Measurements from ENCODE around the gene FGF14. TPM values are rescaled to one million over a fixed set of nuclear protein-coding genes. Genes with fewer than 3 reads are reported as not detected.
A peak's percentile ranks its signal among the peaks of the same experiment; 100 is the strongest.

The FGF14 gene
- polyA plus RNA-seq, 1 donor (not counting 4 experiments of a cell fraction or from before 2014, with no cell fraction given): 0.09 TPM

- Histone ChIP-seq H3K4me1 (ENCODE audit: control insufficient read depth, extremely low read depth, insufficient read depth, low read length) (no peaks in the 10 kb centered on the region), H4K20me1 (ENCODE audit: control insufficient read depth, extremely low read depth, insufficient read depth, low read length) (no peaks in the 10 kb centered on the region), H3K9me1 (ENCODE audit: control insufficient read depth, extremely low read depth, insufficient read depth, low read length) (no peaks in the 10 kb centered on the region), H3K79me2 (ENCODE audit: control insufficient read depth, insufficient read depth, low read length) (no peaks in the 10 kb centered on the region), H3K4me3 (ENCODE audit: control insufficient read depth in 2 of 3, extremely low read depth in 1 of 3, insufficient read depth in 2 of 3, low read depth in 1 of 3, low read length in 3 of 3) (no peak overlapping the region), H3K9ac (ENCODE audit: control insufficient read depth, extremely low read depth, insufficient read depth, low read length) (no peak overlapping the region), H3K36me3 (ENCODE audit: control insufficient read depth in 2 of 2, extremely low read depth in 1 of 2, insufficient read depth in 2 of 2, low read length in 2 of 2) (no peaks in the 10 kb centered on the region), H3K27me3 (ENCODE audit: control insufficient read depth, extremely low read depth, insufficient read depth, low read length) (no peaks in the 10 kb centered on the region), H2AFZ (ENCODE audit: control insufficient read depth, low read length) (no peak overlapping the region), H3K9me3 (ENCODE audit: control insufficient read depth, low read depth, low read length) (no peaks in the 10 kb centered on the region), H3K4me2 (ENCODE audit: control insufficient read depth, extremely low read depth, insufficient read depth, low read depth, low read length) (no peak overlapping the region), H3K27ac (ENCODE audit: control insufficient read depth, insufficient read depth, low read length) (no peak overlapping the region)
- DNase-seq (ENCODE audit: low read depth, low spot score) (peak; percentile 0), FAIRE-seq (no peak)
- dilution Hi-C loops (cut with MboI; ENCODE audit: extremely low pct_ligation_motif_present, low sequenced_read_pairs): loop anchor here (25.0 kb wide), 1 partner anchor 245 kb away; no protein-coding TSS in a partner anchor
- TF ChIP-seq EZH2 (IDR thresholded peaks at IDR 0.05; ENCODE audit: low read length): no peak
- TF ChIP-seq CTCF (optimal IDR thresholded peaks at IDR 0.05 in 1 of 3, IDR thresholded peaks at IDR 0.05 in 1 of 3, conservative IDR thresholded peaks at IDR 0.05 in 1 of 3; ENCODE audit: extremely low read depth in 1 of 3, insufficient read depth in 2 of 3, low read length in 3 of 3): peak in 2 of 3 experiments; percentile 36 to 50
Measured at GRCh38 chr13:101757446-101758039, 644.3 kb downstream of the FGF14 start.

- no peak overlapping the region for H3K27ac ChIP-seq (ENCODE audit: control insufficient read depth, insufficient read depth, low read length)
- H3K79me2 ChIP-seq (ENCODE audit: control insufficient read depth, insufficient read depth, low read length): no peaks in the 10 kb centered on the region
- H4K20me1 ChIP-seq (ENCODE audit: control insufficient read depth, extremely low read depth, insufficient read depth, low read length): no peaks in the 10 kb centered on the region
- H3K9ac ChIP-seq (ENCODE audit: control insufficient read depth, extremely low read depth, insufficient read depth, low read length): no peak overlapping the region
- no peaks in the 10 kb centered on the region for H3K9me3 ChIP-seq (ENCODE audit: control insufficient read depth, low read depth, low read length)
- no peaks in the 10 kb centered on the region for H3K36me3 ChIP-seq (ENCODE audit: control insufficient read depth in 2 of 2, extremely low read depth in 1 of 2, insufficient read depth in 2 of 2, low read length in 2 of 2)
- H2AFZ ChIP-seq (ENCODE audit: control insufficient read depth, low read length): no peak overlapping the region
- no peak for DNase-seq (ENCODE audit: low read depth, low spot score)
- H3K4me2 ChIP-seq (ENCODE audit: control insufficient read depth, extremely low read depth, insufficient read depth, low read depth, low read length): no peak overlapping the region
- H3K4me1 ChIP-seq (ENCODE audit: control insufficient read depth, extremely low read depth, insufficient read depth, low read length): no peaks in the 10 kb centered on the region
- dilution Hi-C loops (cut with MboI; ENCODE audit: extremely low pct_ligation_motif_present, low sequenced_read_pairs): loop anchor here (25.0 kb wide), 1 partner anchor 243 kb away; no protein-coding TSS in a partner anchor
- TF ChIP-seq EZH2 (IDR thresholded peaks at IDR 0.05; ENCODE audit: low read length) (no peak), CTCF (optimal IDR thresholded peaks at IDR 0.05 in 1 of 3, IDR thresholded peaks at IDR 0.05 in 1 of 3, conservative IDR thresholded peaks at IDR 0.05 in 1 of 3; ENCODE audit: extremely low read depth in 1 of 3, insufficient read depth in 2 of 3, low read length in 3 of 3) (no peak)
- FAIRE-seq: no peak
- H3K4me3 ChIP-seq (ENCODE audit: control insufficient read depth in 2 of 3, extremely low read depth in 1 of 3, insufficient read depth in 2 of 3, low read depth in 1 of 3, low read length in 3 of 3): no peak overlapping the region
- H3K27me3 ChIP-seq (ENCODE audit: control insufficient read depth, extremely low read depth, insufficient read depth, low read length): no peaks in the 10 kb centered on the region
- no peaks in the 10 kb centered on the region for H3K9me1 ChIP-seq (ENCODE audit: control insufficient read depth, extremely low read depth, insufficient read depth, low read length)
Measured at GRCh38 chr13:101755228-101755887, 646.5 kb downstream of the FGF14 start.

Measured in keratinocyte (primary cell).